Tibial nerve (tissue), 4 donors: Measurements from ENCODE around the gene DUS1L. TPM values are rescaled to one million over a fixed set of nuclear protein-coding genes. Genes with fewer than 3 reads are reported as not detected.

ENCODE experiments used
- DNase-seq, 2 donors: peaks; one replicate each; pipeline ENCODE4 v3.0.0-alpha.2; 2019; ENCODE audit warnings: low spot score in 2 of 2
- H3K27ac ChIP-seq, 4 donors: fragments of 200-600 bp; sonication (generic) in 3 of 4; one replicate each; pipeline ENCODE4 v1.5.1; 2017 to 2019; ENCODE audit warnings: mild to moderate bottlenecking in 1 of 4
- H3K27me3 ChIP-seq, 2 donors: fragments of 200-600 bp; sonication (generic) in 1 of 2; one replicate each; pipeline versions ENCODE4 v1.5.1 to v1.6.0; 2017 to 2019
- H3K36me3 ChIP-seq, 3 donors: fragments of 200-600 bp; sonication (generic); one replicate each; pipeline ENCODE4 v1.5.1; 2018 to 2019
- H3K4me1 ChIP-seq, 4 donors: fragments of 200-600 bp; sonication (generic) in 3 of 4; one replicate each; pipeline ENCODE4 v1.5.1; 2017 to 2019
- H3K4me3 ChIP-seq, 4 donors: fragments of 200-600 bp; sonication (generic) in 3 of 4; one replicate each; pipeline ENCODE4 v1.5.1; 2017 to 2019; ENCODE audit warnings: mild to moderate bottlenecking in 1 of 4, moderate library complexity in 1 of 4
- H3K9me3 ChIP-seq, 4 donors: fragments of 200-600 bp; sonication (generic) in 3 of 4; one replicate each; pipeline ENCODE4 v1.5.1; 2017 to 2019
- CTCF ChIP-seq, 5 experiments: fragments of 200-600 bp in 3 of 5; fragments of 450-650 bp in 2 of 5; sonication (generic) in 3 of 5; IDR thresholded peaks; one replicate each; pipeline ENCODE4 v1.5.1; 2016 to 2019; ENCODE audit warnings: antibody characterized with exemption in 5 of 5, mild to moderate bottlenecking in 3 of 5, moderate library complexity in 2 of 5
- EP300 ChIP-seq, 2 donors: sonication (generic); formaldehyde crosslinking; IDR thresholded peaks; one replicate each; pipeline ENCODE4 v1.6.1; 2017; ENCODE audit warnings: antibody characterized with exemption in 2 of 2, mild to moderate bottlenecking in 1 of 2
- POLR2A ChIP-seq, 2 donors: fragments of 450-650 bp; IDR thresholded peaks; one replicate each; pipeline ENCODE4 v1.6.1; 2017; ENCODE audit warnings: antibody characterized with exemption in 2 of 2, mild to moderate bottlenecking in 2 of 2, moderate library complexity in 2 of 2
- WGBS, 2 donors: methylation state at CpG; one replicate each; pipeline ENCODE4 v1.1.5; 2018; 5-methylcytosine and 5-hydroxymethylcytosine counted together
- total RNA-seq, 4 donors: library from RNA; depleted of rRNA; stranded (reverse); fragments of >200 nt; gene quantifications; one replicate each; pipeline ENCODE4 v1.1.0, GENCODE V29; 2016

Gene DUS1L
- total RNA-seq, 4 donors from 2014 or later = 85.2 to 179 (median 106) TPM

- WGBS, 2 donors = 86 to 88% methylated on average over 20 to 28 of the region's 39 CpGs
- peaks cover 0 to 36% (median 0%) of the 10 kb centered on the region in 3 donors for H3K36me3 ChIP-seq
- peaks cover 0 to 38% (median 9%) of the 10 kb centered on the region in 4 donors for H3K4me1 ChIP-seq
- no peaks in the 10 kb centered on the region for H3K27me3 ChIP-seq
- no peak overlapping the region for H3K4me3 ChIP-seq
- DNase-seq = no peak
- H3K27ac ChIP-seq = no peak overlapping the region
- no peaks in the 10 kb centered on the region for H3K9me3 ChIP-seq
- TF ChIP-seq CTCF (IDR thresholded peaks at IDR 0.05) (no peak), POLR2A (IDR thresholded peaks at IDR 0.05) (no peak), EP300 (IDR thresholded peaks at IDR 0.05) (no peak)
These were observed 54.8 kb downstream of the DUS1L start for GRCh38 chr17:82010575-82011525.

DNA sequence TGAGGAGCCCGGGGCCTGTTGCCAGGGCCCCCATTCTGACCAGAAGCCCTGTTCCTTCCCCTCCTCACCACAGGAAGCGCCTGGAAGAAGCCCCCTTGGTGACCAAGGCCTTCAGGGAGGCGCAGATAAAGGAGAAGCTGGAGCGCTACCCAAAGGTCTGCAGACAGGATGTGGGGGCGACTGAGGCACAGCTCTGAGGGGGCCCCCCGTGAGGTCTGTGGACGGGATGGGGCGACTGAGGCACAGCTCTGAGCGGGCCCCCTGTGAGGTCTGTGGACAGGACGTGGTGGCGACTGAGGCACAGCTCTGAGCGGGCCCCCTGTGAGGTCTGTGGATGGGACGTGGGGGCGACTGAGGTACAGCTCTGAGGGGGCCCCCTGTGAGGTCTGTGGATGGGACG lies 56.2 kb downstream of the DUS1L start:
- Histone ChIP-seq H3K27ac (no peak overlapping the region), H3K36me3 (peaks cover 0 to 36% (median 0%) of the 10 kb centered on the region in 3 donors), H3K9me3 (no peaks in the 10 kb centered on the region), H3K4me3 (no peak overlapping the region), H3K27me3 (no peaks in the 10 kb centered on the region), H3K4me1 (peaks cover 0 to 43% (median 10%) of the 10 kb centered on the region in 4 donors)
- no peak for TF ChIP-seq EP300 (IDR thresholded peaks at IDR 0.05)
- TF ChIP-seq CTCF (IDR thresholded peaks at IDR 0.05) = no peak
- TF ChIP-seq POLR2A (IDR thresholded peaks at IDR 0.05) = no peak
- DNase-seq = no peak
- WGBS, 2 donors = 85 to 92% methylated on average over 14 to 15 of the region's 15 CpGs

- no peak for TF ChIP-seq EP300 (IDR thresholded peaks at IDR 0.05)
- no peak for TF ChIP-seq POLR2A (IDR thresholded peaks at IDR 0.05)
- no peak for TF ChIP-seq CTCF (IDR thresholded peaks at IDR 0.05)
- WGBS, 2 donors = 50 to 76% methylated on average over 1 to 11 of the region's 28 CpGs
- Histone ChIP-seq H3K27ac (no peak overlapping the region), H3K4me3 (no peak overlapping the region), H3K4me1 (peaks cover 0 to 48% (median 14%) of the 10 kb centered on the region in 4 donors), H3K9me3 (no peaks in the 10 kb centered on the region), H3K27me3 (no peaks in the 10 kb centered on the region), H3K36me3 (peaks cover 0 to 34% (median 0%) of the 10 kb centered on the region in 3 donors)
- no peak for DNase-seq
These were observed 56.6 kb downstream of the DUS1L start for GRCh38 chr17:82008941-82009405.

GRCh38 chr17:82008258-82008940 lies 57.2 kb downstream of the DUS1L start:
- peaks cover 0 to 54% (median 18%) of the 10 kb centered on the region in 4 donors for H3K4me1 ChIP-seq
- 64 to 82% methylated on average over 11 to 19 of the region's 26 CpGs for WGBS, 2 donors

More at GRCh38 chr17:82008258-82008940, 57.2 kb downstream of the DUS1L start:
- no peak overlapping the region for H3K4me3 ChIP-seq
- H3K27me3 ChIP-seq = no peaks in the 10 kb centered on the region
- no peak for DNase-seq
- no peaks in the 10 kb centered on the region for H3K9me3 ChIP-seq
- no peak overlapping the region for H3K27ac ChIP-seq
- H3K36me3 ChIP-seq = peaks cover 0 to 28% (median 0%) of the 10 kb centered on the region in 3 donors
- no peak for TF ChIP-seq CTCF (IDR thresholded peaks at IDR 0.05)
- TF ChIP-seq EP300 (IDR thresholded peaks at IDR 0.05) = no peak
- no peak for TF ChIP-seq POLR2A (IDR thresholded peaks at IDR 0.05)

Other genes with a start within 250 kb of the DUS1L start
- gene MCRIP1, start 232.5 kb downstream of the DUS1L start, total RNA-seq = 100 to 1,000 TPM in 1 of 4 donors, 10 to 100 TPM in 3; 78.7 to 105 (median 92.5) TPM
- 1 to 10 TPM in 1 of 4 donors, not detected in 3; 2.6 TPM for gene PPP1R27, start 230.8 kb downstream of the DUS1L start, total RNA-seq
- gene P4HB, start 205.3 kb downstream of the DUS1L start, total RNA-seq = 100 to 1,000 TPM; 385 to 594 (median 472) TPM
- 100 to 1,000 TPM; 190 to 484 (median 237) TPM for gene ARHGDIA, start 194.5 kb downstream of the DUS1L start, total RNA-seq
- gene ALYREF, start 174.2 kb downstream of the DUS1L start, total RNA-seq = 10 to 100 TPM; 44.5 to 67.2 (median 63.5) TPM
- gene ANAPC11, start 174.1 kb downstream of the DUS1L start, total RNA-seq = 100 to 1,000 TPM in 3 of 4 donors, 10 to 100 TPM in 1; 95.4 to 116 (median 106) TPM
- 1 to 10 TPM in 3 of 4 donors, not detected in 1; 4.2 to 8.7 (median 5.4) TPM for gene NPB, start 163.6 kb downstream of the DUS1L start, total RNA-seq
- gene PCYT2, start 154.4 kb downstream of the DUS1L start, total RNA-seq = 10 to 100 TPM; 36.0 to 64.9 (median 46.6) TPM
- gene SIRT7, start 147.6 kb downstream of the DUS1L start, total RNA-seq = 10 to 100 TPM; 22.3 to 42.2 (median 30.7) TPM
- 10 to 100 TPM; 17.9 to 25.5 (median 22.5) TPM for gene MAFG, start 138.1 kb downstream of the DUS1L start, total RNA-seq
- gene PYCR1, start 128.5 kb downstream of the DUS1L start, total RNA-seq = 1 to 10 TPM; 6.3 to 9.9 (median 6.9) TPM
- gene MYADML2, start 118.6 kb downstream of the DUS1L start, total RNA-seq = not detected
- not detected for gene NOTUM, start 104.6 kb downstream of the DUS1L start, total RNA-seq
- gene ASPSCR1, start 88.2 kb downstream of the DUS1L start, total RNA-seq = 10 to 100 TPM; 32.9 to 82.8 (median 55.6) TPM
- 100 to 1,000 TPM in 1 of 4 donors, 10 to 100 TPM in 3; 69.9 to 143 (median 78.0) TPM for gene CENPX, start 42.9 kb downstream of the DUS1L start, total RNA-seq
- gene LRRC45, start 42.5 kb downstream of the DUS1L start, total RNA-seq = 10 to 100 TPM; 13.1 to 25.8 (median 15.3) TPM
- gene RAC3, start 34.1 kb downstream of the DUS1L start, total RNA-seq = 10 to 100 TPM in 1 of 4 donors, 1 to 10 TPM in 3; 2.4 to 14.7 (median 5.4) TPM
- 100 to 1,000 TPM; 236 to 347 (median 269) TPM for gene DCXR, start 28.1 kb downstream of the DUS1L start, total RNA-seq
- gene RFNG, start 14.0 kb downstream of the DUS1L start, total RNA-seq = 10 to 100 TPM; 43.5 to 70.2 (median 64.4) TPM
- 100 to 1,000 TPM in 2 of 4 donors, 10 to 100 TPM in 2; 74.9 to 134 (median 92.9) TPM for gene GPS1, start 13.9 kb downstream of the DUS1L start, total RNA-seq
- 100 to 1,000 TPM; 129 to 319 (median 160) TPM for gene FASN, start 32.4 kb upstream of the DUS1L start, total RNA-seq
- 10 to 100 TPM; 33.5 to 91.2 (median 47.9) TPM for gene CCDC57, start 147.0 kb upstream of the DUS1L start, total RNA-seq
- gene SLC16A3, start 163.2 kb upstream of the DUS1L start, total RNA-seq = 10 to 100 TPM; 10.5 to 36.0 (median 21.4) TPM
- gene CSNK1D, start 207.9 kb upstream of the DUS1L start, total RNA-seq = 100 to 1,000 TPM in 3 of 4 donors, 10 to 100 TPM in 1; 93.9 to 160 (median 124) TPM